Measurements from ENCODE around the gene TMEM135.

Gene TMEM135

GRCh38 chr11:87353771-87354345 lies 316.1 kb downstream of the TMEM135 start:
- TF ChIP-seq CTCF (IDR thresholded peaks at IDR 0.05): no peak
- Mint-ChIP-seq H3K27ac (no peak overlapping the region), H3K9me3 (no peaks in the 10 kb centered on the region), H3K4me3 (no peak overlapping the region), H3K36me3 (ENCODE audit: low read depth) (no peaks in the 10 kb centered on the region), H3K27me3 (ENCODE audit: low read depth, poor library complexity) (peaks cover 21% of the 10 kb centered on the region), H3K4me1 (no peaks in the 10 kb centered on the region)
- no peak for DNase-seq

GRCh38 chr11:87355596-87355995 lies 317.9 kb downstream of the TMEM135 start:
- Mint-ChIP-seq H3K9me3 (no peaks in the 10 kb centered on the region), H3K27me3 (ENCODE audit: low read depth, poor library complexity) (peaks cover 16% of the 10 kb centered on the region), H3K27ac (no peak overlapping the region), H3K4me3 (no peak overlapping the region), H3K4me1 (no peaks in the 10 kb centered on the region), H3K36me3 (ENCODE audit: low read depth) (no peaks in the 10 kb centered on the region)
- no peak for DNase-seq
- TF ChIP-seq CTCF (IDR thresholded peaks at IDR 0.05): no peak

- Mint-ChIP-seq H3K4me3 (no peak overlapping the region), H3K9me3 (no peaks in the 10 kb centered on the region), H3K36me3 (ENCODE audit: low read depth) (no peaks in the 10 kb centered on the region), H3K27ac (no peak overlapping the region), H3K27me3 (ENCODE audit: low read depth, poor library complexity) (peaks cover 16% of the 10 kb centered on the region), H3K4me1 (no peaks in the 10 kb centered on the region)
- DNase-seq: no peak
- no peak for TF ChIP-seq CTCF (IDR thresholded peaks at IDR 0.05)
These were observed 318.7 kb downstream of the TMEM135 start for GRCh38 chr11:87356428-87356827.

- H3K27me3 Mint-ChIP-seq (ENCODE audit: low read depth, poor library complexity): peaks cover 3% of the 10 kb centered on the region
- no peak for DNase-seq
- no peak for TF ChIP-seq CTCF (IDR thresholded peaks at IDR 0.05)
- H3K27ac Mint-ChIP-seq: no peak overlapping the region
- no peak overlapping the region for H3K4me3 Mint-ChIP-seq
- H3K9me3 Mint-ChIP-seq: no peaks in the 10 kb centered on the region
- no peaks in the 10 kb centered on the region for H3K36me3 Mint-ChIP-seq (ENCODE audit: low read depth)
- no peaks in the 10 kb centered on the region for H3K4me1 Mint-ChIP-seq
These were observed 320.7 kb downstream of the TMEM135 start for GRCh38 chr11:87358461-87358860.

GRCh38 chr11:87359401-87359800 lies 321.7 kb downstream of the TMEM135 start:
- no peak for TF ChIP-seq CTCF (IDR thresholded peaks at IDR 0.05)
- H3K4me3 Mint-ChIP-seq: no peak overlapping the region
- DNase-seq: no peak

GRCh38 chr11:87361891-87362290 lies 324.2 kb downstream of the TMEM135 start:
- peaks cover 9% of the 10 kb centered on the region for H3K27me3 Mint-ChIP-seq (ENCODE audit: low read depth, poor library complexity)
- H3K9me3 Mint-ChIP-seq: no peaks in the 10 kb centered on the region
- H3K27ac Mint-ChIP-seq: no peak overlapping the region
- H3K36me3 Mint-ChIP-seq (ENCODE audit: low read depth): no peaks in the 10 kb centered on the region
- no peak for DNase-seq
- no peak overlapping the region for H3K4me3 Mint-ChIP-seq
- H3K4me1 Mint-ChIP-seq: no peaks in the 10 kb centered on the region
- TF ChIP-seq CTCF (IDR thresholded peaks at IDR 0.05): no peak

More at GRCh38 chr11:87359401-87359800, 321.7 kb downstream of the TMEM135 start:
- no peaks in the 10 kb centered on the region for H3K9me3 Mint-ChIP-seq
- no peak overlapping the region for H3K27ac Mint-ChIP-seq
- H3K36me3 Mint-ChIP-seq (ENCODE audit: low read depth): no peaks in the 10 kb centered on the region
- H3K4me1 Mint-ChIP-seq: no peaks in the 10 kb centered on the region
- H3K27me3 Mint-ChIP-seq (ENCODE audit: low read depth, poor library complexity): no peaks in the 10 kb centered on the region
